ENCODE results near the gene RAD51D. TPM values are rescaled to one million over a fixed set of nuclear protein-coding genes. Genes with fewer than 3 reads are reported as not detected.

Gene RAD51D
- total RNA-seq, result 10 to 100 TPM; 27.8 to 68.3 TPM

GRCh38 chr17:35119370-35120165 lies at the start of gene RAD51D:
RAD51D (minus strand) TSS chr17:35119860; CDS start chr17:35119613, 247 bp downstream.
- Mint-ChIP-seq H3K27ac (peak within 1 kb of the TSS; percentile 64 to 94), H3K4me3 (peak within 1 kb of the TSS; percentile 88), H3K27me3 (no peaks in the 10 kb centered on the region), H3K4me1 (ENCODE audit: low read depth in 2 of 2) (peaks cover 21 to 33% of the 10 kb centered on the region in 2 donors), H3K9me3 (no peaks in the 10 kb centered on the region), H3K36me3 (no peaks in the 10 kb centered on the region)
- DNase-seq (ENCODE audit: low spot score) (peak; percentile 83), ATAC-seq (peak; percentile 96)

GRCh38 chr17:35167666-35168065 lies 48.0 kb upstream of the RAD51D start:
- Mint-ChIP-seq H3K27me3 (no peaks in the 10 kb centered on the region), H3K4me1 (ENCODE audit: low read depth in 2 of 2) (peaks cover 14 to 17% of the 10 kb centered on the region in 2 donors), H3K9me3 (no peaks in the 10 kb centered on the region), H3K36me3 (no peaks in the 10 kb centered on the region), H3K4me3 (no peak overlapping the region), H3K27ac (peak overlapping the region in 1 of 2 donors; percentile 63)
- ATAC-seq (no peak), DNase-seq (ENCODE audit: low spot score) (no peak)

DNA sequence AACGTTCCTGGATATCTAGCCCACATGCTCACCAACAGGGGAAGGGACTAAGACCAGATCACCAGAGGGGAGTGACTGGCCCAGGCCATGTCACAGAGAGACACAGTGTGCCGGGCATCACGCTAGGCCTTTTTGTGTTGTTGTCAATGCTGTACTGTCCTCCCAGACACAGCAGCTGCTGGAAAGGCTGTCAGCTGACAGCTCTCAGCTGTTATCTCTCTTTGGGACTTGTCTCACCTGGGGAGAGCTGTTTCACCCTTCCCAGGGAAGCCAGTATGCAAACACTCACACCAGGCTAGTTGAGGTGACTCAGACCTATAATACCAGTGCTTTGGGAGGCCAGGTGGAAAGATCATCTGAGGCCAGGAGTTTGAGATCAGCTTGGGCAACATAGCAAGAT lies 47.4 kb upstream of the RAD51D start:
- DNase-seq (ENCODE audit: low spot score) (no peak), ATAC-seq (no peak)
- no peaks in the 10 kb centered on the region for H3K27me3 Mint-ChIP-seq
- H3K27ac Mint-ChIP-seq, result peak overlapping the region in 1 of 2 donors; percentile 7
- H3K9me3 Mint-ChIP-seq, result no peaks in the 10 kb centered on the region
- H3K4me3 Mint-ChIP-seq, result no peak overlapping the region
- H3K4me1 Mint-ChIP-seq (ENCODE audit: low read depth in 2 of 2), result peaks cover 17 to 20% of the 10 kb centered on the region in 2 donors
- no peaks in the 10 kb centered on the region for H3K36me3 Mint-ChIP-seq

DNA sequence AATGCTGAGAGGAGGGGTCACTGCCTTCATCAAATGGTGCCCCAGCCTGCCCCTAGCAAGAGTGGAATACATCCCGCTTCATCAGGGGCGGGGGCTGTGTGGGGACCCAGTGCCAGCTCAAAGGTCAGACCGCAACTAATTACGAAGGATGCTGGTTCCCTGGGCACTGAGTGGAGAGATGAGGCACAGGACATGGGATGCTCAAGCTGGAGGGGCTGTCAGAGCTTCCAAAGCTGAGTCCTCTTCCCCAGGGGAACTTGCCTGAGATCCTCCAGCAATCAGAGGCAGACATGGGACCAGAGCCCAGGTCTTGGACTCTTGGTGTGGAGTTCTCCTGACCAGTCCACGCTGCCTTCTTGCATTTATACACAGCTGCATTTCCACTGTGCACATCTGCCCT lies 46.9 kb upstream of the RAD51D start:
- no peaks in the 10 kb centered on the region for H3K36me3 Mint-ChIP-seq
- DNase-seq (ENCODE audit: low spot score) (no peak), ATAC-seq (no peak)
- no peak overlapping the region for H3K4me3 Mint-ChIP-seq
- H3K4me1 Mint-ChIP-seq (ENCODE audit: low read depth in 2 of 2), result peaks cover 19 to 23% of the 10 kb centered on the region in 2 donors
- peak overlapping the region in 1 of 2 donors; percentile 7 for H3K27ac Mint-ChIP-seq
- H3K27me3 Mint-ChIP-seq, result no peaks in the 10 kb centered on the region
- H3K9me3 Mint-ChIP-seq, result no peaks in the 10 kb centered on the region

DNA sequence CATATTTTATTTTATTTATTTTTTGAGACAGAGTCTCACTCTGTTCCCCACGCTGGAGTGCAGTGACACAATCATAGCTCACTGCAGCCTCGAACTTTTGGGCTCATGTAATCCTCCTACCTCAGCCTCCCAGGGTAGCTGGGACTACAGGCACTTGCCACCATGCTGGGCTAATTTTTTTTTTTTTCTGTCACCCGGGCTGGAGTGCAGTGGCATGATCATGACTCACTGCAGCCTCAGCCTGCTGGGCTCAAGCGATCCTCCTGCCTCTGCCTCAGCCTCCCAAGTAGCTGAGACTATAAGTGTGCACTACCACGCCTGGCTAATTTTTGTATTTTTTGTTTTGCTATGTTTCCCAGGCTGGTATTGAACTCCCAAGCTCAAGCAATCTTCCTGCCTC lies 45.1 kb upstream of the RAD51D start:
- ATAC-seq, result no peak
- no peak for DNase-seq (ENCODE audit: low spot score)
- Mint-ChIP-seq H3K4me3 (no peak overlapping the region), H3K27me3 (no peaks in the 10 kb centered on the region), H3K9me3 (no peaks in the 10 kb centered on the region), H3K27ac (no peak overlapping the region), H3K4me1 (ENCODE audit: low read depth in 2 of 2) (peaks cover 32 to 38% of the 10 kb centered on the region in 2 donors), H3K36me3 (no peaks in the 10 kb centered on the region)

GRCh38 chr17:35163886-35164285 lies 44.2 kb upstream of the RAD51D start:
- Mint-ChIP-seq H3K27me3 (no peaks in the 10 kb centered on the region), H3K4me1 (ENCODE audit: low read depth in 2 of 2) (peaks cover 37 to 42% of the 10 kb centered on the region in 2 donors), H3K27ac (peak overlapping the region in 1 of 2 donors; percentile 22), H3K9me3 (no peaks in the 10 kb centered on the region), H3K4me3 (no peak overlapping the region), H3K36me3 (no peaks in the 10 kb centered on the region)
- no peak for ATAC-seq
- DNase-seq (ENCODE audit: low spot score), result no peak

DNA sequence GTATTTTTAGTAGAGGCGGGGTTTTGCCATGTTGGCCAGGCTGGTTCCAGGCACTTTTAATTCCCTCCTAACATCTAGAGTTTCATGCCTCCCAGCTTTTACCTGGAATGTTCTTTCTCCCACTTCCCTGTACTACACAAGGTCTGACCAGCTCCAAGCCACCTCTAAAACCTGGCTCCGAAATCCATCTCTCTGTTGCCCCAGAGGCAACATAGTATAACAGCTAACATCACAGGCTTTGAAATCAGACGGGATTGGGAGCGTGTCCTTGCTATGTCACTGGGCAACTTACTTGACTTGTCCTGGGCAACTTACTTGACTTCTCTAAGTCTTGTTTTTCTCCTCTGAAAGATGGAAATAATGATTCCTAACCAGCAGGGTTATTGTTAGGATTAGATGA lies 43.1 kb upstream of the RAD51D start:
- no peaks in the 10 kb centered on the region for H3K27me3 Mint-ChIP-seq
- peak overlapping the region; percentile 83 to 85 for H3K27ac Mint-ChIP-seq
- ATAC-seq (no peak), DNase-seq (ENCODE audit: low spot score) (no peak)
- no peaks in the 10 kb centered on the region for H3K9me3 Mint-ChIP-seq
- peaks cover 37 to 42% of the 10 kb centered on the region in 2 donors for H3K4me1 Mint-ChIP-seq (ENCODE audit: low read depth in 2 of 2)
- H3K4me3 Mint-ChIP-seq, result peak overlapping the region; percentile 28
- no peaks in the 10 kb centered on the region for H3K36me3 Mint-ChIP-seq

- no peaks in the 10 kb centered on the region for H3K9me3 Mint-ChIP-seq
- H3K4me1 Mint-ChIP-seq (ENCODE audit: low read depth in 2 of 2), result peaks cover 37 to 38% of the 10 kb centered on the region in 2 donors
- no peaks in the 10 kb centered on the region for H3K36me3 Mint-ChIP-seq
- H3K27ac Mint-ChIP-seq, result peak overlapping the region; percentile 83 to 85
- H3K4me3 Mint-ChIP-seq, result peak overlapping the region; percentile 81
- DNase-seq (ENCODE audit: low spot score), result no peak
- peak; percentile 87 to 88 for ATAC-seq
- H3K27me3 Mint-ChIP-seq, result no peaks in the 10 kb centered on the region
These were observed 41.7 kb upstream of the RAD51D start for GRCh38 chr17:35161281-35161761.

GRCh38 chr17:35160354-35161201 lies 40.9 kb upstream of the RAD51D start:
- Mint-ChIP-seq H3K27me3 (no peaks in the 10 kb centered on the region), H3K27ac (peak overlapping the region; percentile 83 to 85), H3K4me1 (ENCODE audit: low read depth in 2 of 2) (peaks cover 36 to 37% of the 10 kb centered on the region in 2 donors), H3K9me3 (no peaks in the 10 kb centered on the region), H3K36me3 (no peaks in the 10 kb centered on the region), H3K4me3 (peak overlapping the region; percentile 81)
- ATAC-seq, result peak; percentile 79 to 81
- DNase-seq (ENCODE audit: low spot score), result no peak

- DNase-seq (ENCODE audit: low spot score) (no peak), ATAC-seq (no peak)
- no peaks in the 10 kb centered on the region for H3K27me3 Mint-ChIP-seq
- peak overlapping the region; percentile 81 for H3K4me3 Mint-ChIP-seq
- no peaks in the 10 kb centered on the region for H3K9me3 Mint-ChIP-seq
- peaks cover 36 to 37% of the 10 kb centered on the region in 2 donors for H3K4me1 Mint-ChIP-seq (ENCODE audit: low read depth in 2 of 2)
- H3K36me3 Mint-ChIP-seq, result no peaks in the 10 kb centered on the region
- H3K27ac Mint-ChIP-seq, result peak overlapping the region; percentile 83 to 85
These were observed 40.3 kb upstream of the RAD51D start for GRCh38 chr17:35159940-35160339.

DNA sequence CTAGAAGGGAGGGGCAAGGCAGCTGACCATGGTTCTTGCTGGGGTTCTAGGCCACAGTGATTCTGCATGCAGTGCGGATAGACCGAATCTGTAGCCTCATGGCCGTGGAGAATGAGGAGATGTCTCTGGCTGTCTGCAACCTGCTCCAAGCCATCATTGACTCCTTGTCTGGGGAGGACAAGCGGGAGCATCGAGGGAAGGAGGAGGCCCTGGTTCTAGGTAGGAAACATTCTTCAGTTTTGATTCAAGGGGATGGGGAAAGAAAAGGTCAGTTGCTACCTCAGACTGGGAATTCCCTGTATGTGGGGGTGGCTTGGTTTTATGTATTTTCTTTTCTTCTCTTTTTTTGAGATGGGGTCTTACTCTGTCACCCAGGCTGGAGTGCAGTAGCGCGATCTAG lies 35.6 kb upstream of the RAD51D start:
- Mint-ChIP-seq H3K36me3 (no peaks in the 10 kb centered on the region), H3K9me3 (no peaks in the 10 kb centered on the region), H3K4me1 (ENCODE audit: low read depth in 2 of 2) (peaks cover 8 to 11% of the 10 kb centered on the region in 2 donors), H3K27ac (no peak overlapping the region), H3K27me3 (no peaks in the 10 kb centered on the region), H3K4me3 (no peak overlapping the region)
- no peak for DNase-seq (ENCODE audit: low spot score)
- ATAC-seq, result no peak

GRCh38 chr17:35154196-35155165 lies 34.8 kb upstream of the RAD51D start:
- no peak for ATAC-seq
- no peak overlapping the region for H3K27ac Mint-ChIP-seq

More at GRCh38 chr17:35154196-35155165, 34.8 kb upstream of the RAD51D start:
- Mint-ChIP-seq H3K9me3 (no peaks in the 10 kb centered on the region), H3K36me3 (no peaks in the 10 kb centered on the region), H3K27me3 (no peaks in the 10 kb centered on the region), H3K4me3 (no peak overlapping the region), H3K4me1 (ENCODE audit: low read depth in 2 of 2) (peaks cover 2 to 3% of the 10 kb centered on the region in 2 donors)
- no peak for DNase-seq (ENCODE audit: low spot score)

All from natural killer cell treated with Interleukin-12 subunit alpha and Interleukin-12 subunit beta and Interleukin-15 and Interleukin-18, amount 100 ng/mL, for 72 hours (primary cell).